A172 (cell line): ENCODE data around the gene CDH13. TPM values are rescaled to one million over a fixed set of nuclear protein-coding genes. Genes with fewer than 3 reads are reported as not detected.
A peak's percentile ranks its signal among the peaks of the same experiment; 100 is the strongest.

Source experiments
- DNase-seq: peaks from one replicate; pipeline ENCODE4 v3.0.0-alpha.2; 2015; ENCODE audit warnings: low spot score
- total RNA-seq: library from RNA; depleted of rRNA; stranded (reverse); fragments of >200 nt; shearing (Covaris generic); gene quantifications from 2 replicates; pipeline ENCODE4 v1.2.3, GENCODE V29; 2014; rRNA removed

Gene CDH13
- total RNA-seq = 99.0 and 158 TPM in 2 replicates

DNA sequence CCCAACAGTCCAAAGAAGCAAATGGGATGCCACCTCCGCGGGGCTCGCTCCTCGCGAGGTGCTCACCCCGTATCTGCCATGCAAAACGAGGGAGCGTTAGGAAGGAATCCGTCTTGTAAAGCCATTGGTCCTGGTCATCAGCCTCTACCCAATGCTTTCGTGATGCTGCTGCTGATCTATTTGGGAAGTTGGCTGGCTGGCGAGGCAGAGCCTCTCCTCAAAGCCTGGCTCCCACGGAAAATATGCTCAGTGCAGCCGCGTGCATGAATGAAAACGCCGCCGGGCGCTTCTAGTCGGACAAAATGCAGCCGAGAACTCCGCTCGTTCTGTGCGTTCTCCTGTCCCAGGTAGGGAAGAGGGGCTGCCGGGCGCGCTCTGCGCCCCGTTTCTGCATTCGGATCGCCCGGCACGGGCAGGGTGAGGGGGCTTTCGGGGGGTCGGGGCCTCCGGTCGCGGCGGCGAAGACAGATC, at the start of gene CDH13:
CDH13 (plus strand) TSS at position 179 of the 471 bp plus-strand sequence.
- DNase-seq = peak; percentile 76

DNA sequence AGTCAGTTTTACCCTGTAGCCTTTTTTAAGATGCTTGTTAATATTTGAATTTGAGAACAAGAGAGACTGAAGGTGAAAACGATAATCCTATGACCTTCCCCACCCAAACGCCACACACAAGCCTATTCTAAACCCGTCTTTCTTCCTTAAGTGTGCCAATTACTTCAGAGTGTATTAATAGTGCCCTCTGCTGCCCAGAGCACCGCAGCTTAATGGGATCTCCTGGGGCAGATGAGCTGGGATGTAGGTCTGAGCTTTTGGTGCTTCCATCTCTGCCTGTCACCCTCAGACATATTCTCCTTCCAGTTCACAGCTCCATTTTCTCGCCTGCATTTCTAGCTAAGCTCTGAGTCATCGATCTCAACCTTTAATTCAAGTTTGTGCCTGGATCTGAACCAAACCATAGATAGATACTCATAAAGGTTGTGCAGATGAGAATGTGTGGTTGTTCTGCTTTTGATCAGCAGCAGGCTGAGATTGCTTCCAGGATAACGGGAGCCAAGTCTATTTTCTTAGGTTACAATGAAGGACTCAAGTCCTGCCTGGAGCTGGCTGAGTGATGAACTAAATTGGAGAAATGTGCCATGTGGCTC, 46.4 kb upstream of the CDH13 start:
- peak; percentile 29 for DNase-seq

DNA sequence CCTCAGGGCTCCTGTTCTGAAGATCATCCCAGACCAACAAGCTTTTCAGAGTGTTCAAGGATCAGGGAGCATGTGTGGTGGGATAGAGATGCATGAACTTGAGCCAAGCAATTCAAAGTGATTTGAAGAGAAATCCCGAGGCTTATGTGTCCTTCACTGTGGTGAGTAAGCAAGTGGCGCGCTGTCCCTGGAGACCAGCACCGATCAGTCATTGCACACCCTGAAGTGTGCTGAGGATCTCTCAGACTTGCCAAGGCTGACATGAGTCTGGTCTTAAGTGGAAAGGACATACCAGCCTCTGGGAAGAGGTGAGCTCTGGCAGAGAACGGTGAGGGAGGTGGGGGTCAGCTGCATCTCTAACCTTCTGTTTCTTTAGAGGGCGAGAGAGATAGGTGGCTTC, 43.8 kb upstream of the CDH13 start:
- DNase-seq = no peak

DNA sequence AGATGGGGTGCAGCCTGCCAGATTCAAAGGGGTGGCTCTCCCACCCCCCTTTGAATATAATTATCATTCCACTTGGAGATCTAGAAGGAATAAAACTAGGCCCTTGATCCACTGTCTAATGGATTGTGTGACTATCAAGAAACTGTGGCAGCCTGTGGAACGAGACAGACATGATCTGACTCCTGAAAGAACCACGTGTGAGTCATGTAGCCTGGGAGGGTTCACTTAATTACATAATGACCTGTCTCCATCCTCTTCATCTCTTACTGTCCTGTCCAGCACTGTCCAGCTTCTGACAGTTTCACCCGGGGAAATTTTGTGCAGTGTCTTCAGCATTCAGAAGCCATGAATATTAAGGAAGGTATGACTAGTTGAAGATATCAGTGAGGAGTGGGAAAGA, 43.3 kb upstream of the CDH13 start:
- peak; percentile 18 for DNase-seq

DNA sequence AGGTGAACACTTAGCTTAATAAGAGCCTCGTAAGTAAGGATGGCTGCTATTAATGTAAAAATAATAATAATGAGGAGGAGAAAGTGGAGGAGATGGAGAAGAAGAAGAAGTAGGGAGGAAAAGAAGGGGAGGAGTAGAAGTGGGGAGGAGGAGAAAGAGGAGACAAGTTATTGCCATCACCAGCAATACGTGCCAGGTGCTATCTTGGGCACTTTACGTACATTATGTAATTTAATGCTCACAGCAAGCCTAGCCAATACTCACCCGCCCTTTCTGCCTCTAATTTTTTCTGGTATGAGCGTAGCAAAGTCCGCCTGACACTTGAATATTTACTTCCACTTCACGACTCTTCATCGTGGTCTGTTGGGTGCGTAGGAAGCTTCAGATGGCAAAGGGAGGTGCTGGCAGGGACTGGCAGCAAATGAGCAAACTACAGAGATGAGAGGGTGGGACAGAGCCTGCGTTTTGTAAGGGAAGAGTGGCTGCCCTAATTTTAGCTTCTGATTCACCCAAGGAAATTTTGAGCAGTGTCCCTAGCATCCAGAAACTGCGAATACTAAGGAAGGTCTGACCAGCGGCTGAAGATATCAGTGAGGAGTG, 42.1 kb upstream of the CDH13 start:
- DNase-seq = no peak

DNA sequence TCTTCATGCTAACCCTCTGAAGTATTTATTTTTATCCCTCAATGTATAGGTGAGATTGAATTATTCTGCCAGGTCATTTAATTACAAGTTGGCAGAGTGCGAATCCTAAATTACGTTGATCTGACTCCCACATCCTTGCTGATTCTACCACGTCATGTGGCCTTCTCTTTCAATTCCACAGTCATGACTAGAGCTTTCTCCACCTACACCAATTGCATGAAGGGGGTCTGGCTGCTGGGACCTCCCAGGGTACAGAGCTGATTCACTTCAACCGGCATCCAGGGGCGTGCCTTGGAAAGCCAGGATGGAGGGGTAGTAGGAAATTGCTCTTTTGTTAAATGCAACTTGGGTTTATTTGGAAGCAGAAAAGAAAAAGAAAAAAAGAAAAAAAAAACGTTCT, 41.1 kb upstream of the CDH13 start:
- peak; percentile 47 for DNase-seq

DNA sequence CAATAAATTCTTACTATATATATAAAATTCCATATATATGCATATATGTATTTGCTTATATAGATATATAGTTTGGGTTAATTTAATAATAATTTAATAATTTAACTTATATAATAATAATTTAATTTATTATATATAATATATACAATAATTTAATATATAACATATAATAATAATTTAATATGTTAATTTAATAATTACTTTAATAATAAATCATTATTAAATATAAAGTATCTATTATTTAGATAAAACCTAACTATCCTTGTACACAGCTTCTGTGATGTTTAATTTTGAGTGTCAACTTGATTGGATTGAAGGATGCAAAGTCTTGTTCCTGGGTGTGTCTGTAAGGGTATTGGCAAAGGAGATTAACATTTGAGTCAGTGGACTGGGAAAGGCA, 40.6 kb upstream of the CDH13 start:
- DNase-seq = no peak

DNA sequence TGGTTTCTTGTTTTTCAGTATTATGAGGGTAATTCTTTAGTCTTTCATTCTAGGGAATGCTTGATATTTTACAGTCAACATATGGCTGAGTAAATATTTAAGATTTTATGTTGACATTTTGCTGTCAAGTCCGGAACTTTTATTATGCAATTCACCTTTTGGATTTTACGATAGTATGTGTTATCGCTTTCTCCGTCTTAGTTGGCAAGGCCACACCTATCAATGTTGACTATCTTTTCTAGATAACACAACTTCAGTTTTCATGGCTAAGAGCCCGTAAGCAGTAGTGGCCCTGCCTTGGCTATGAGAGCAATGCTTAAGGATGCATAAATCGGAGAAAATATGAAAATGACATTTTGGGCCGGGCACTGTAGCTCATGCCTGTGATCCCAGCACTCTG, 39.5 kb upstream of the CDH13 start:
- no peak for DNase-seq

DNA sequence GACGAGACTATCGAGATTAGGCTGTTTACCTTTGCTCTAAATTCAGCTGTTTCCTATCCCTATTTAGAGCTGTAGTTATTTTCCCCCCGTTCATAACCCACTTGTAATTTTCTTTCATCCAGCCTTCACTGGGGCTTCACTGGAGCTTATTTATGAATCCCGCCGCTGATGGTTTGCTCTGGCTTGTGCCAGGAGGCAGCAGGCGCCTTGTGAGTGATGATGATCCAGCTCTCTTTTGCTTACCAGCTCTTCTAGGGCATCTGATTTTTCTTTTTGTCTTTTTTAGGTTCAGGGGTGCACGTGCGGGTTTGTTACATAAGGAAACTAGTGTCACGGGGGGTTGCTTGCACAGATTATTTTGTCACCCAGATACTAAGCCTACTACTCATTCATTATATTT, 37.4 kb upstream of the CDH13 start:
- DNase-seq = no peak

DNA sequence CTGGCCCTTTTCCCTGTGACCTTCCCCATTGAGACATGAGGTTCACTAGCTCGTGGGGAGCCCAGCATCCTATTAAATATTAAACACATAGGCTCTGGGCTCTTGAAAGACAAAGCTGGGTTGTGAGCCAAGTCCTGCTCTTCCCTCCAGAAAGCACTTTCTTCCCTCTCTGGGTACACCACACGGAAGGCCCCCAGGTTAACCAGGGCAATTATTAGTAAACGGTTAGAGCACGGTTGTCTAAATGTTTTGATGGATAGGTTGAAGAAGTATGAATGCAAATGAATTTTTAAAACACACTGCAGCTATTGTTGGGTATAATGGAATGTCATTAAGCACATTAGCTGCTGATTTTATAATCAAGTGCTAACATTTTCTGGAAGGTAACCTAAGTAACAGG, 32.7 kb upstream of the CDH13 start:
- DNase-seq = no peak

DNA sequence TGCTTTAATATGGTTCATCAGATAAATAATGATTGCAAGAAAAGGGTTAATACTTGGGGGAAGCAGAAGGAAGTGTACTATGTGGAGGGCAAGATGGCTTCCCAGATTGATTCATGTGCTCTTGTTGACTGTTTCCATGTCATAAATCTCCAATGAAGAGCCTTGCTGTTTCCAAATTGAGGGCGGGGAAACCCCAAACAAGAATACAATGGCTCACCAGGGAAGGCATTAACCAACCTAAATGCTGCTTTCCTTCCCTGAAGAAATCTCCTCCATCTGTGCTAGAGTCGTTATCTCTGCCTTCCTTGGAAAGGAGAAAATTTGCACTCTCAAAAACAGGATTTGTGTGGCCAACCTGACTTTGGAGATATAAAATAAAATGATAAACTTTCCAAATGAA, 28.0 kb upstream of the CDH13 start:
- DNase-seq = no peak

DNA sequence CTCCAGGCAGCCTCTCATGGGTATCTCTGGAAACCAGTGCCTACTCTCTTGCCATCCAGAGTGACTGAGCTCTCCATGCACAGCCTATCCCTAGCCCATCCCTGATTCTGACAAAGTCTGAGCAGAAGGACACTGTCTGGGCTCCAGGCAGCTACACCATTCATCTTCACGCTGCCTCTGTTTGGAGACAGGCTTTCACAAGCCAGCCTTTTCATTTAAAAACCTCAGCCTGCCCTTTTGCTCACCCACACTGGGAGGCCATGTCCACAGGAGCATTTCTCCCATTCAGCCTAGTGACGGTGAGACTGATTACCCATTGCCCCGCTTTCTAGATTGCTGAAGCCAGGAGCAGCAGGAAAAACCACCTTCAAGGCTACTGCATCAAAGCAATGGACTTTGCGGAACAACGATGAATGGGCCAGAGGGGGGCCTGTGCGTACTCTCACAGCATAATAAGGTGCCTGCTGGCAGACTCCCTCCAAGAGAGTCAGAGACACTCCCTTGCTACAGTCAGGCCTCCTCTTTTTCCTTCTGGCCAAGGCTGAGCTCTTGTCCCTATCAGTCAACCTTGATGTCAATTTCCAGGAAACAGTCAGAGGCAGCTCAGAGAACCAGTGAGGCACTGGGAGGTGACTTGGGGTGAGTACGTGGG, 24.7 kb upstream of the CDH13 start:
- no peak for DNase-seq

DNA sequence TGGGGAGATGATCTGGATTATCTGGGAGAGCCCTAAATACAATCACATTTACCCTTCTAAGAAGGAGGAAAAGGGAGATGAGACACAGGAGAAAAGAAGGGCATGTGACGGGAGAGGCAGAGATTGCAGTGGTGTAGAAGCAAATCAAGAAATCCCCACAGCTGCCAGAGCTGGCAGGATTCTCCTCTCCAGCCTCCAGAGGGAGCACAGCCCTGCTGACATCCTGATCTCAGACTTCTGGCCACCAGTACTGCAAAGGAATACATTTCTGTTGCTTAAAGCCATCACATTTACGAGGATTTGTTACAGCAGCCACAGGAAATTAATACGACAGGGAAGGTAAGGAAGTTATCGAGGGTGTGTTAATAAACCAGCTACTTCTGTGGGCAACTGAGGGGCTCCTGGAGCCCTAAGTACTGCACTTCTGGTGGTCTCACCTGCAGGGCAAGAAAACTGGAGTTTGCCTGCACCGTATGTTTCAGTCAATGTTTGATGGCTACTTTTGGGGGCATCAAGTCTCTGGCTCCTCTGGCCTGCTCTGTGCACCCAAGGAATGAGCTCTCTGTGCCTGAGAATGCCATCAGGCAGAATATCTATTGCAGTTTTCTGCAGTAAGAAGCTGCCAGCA, 22.9 kb upstream of the CDH13 start:
- peak; percentile 68 for DNase-seq

DNA sequence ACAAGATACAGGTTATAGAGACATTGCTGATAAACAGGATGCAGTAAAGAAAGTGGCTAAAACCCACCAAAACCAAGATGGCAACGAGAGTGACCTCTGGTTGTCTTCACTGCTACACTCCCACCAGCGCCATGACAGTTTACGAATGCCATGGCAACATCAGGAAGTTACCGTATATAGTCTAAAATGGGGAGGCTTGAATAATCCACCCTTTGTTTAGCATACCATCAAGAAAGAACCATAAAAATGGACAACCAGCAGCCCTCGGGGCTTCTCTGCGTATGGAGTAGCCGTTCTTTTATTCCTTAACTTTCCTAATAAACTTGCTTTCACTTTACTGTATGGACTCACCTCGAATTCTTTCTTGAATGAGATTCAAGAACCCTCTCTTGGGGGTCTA, 21.7 kb upstream of the CDH13 start:
- no peak for DNase-seq

DNA sequence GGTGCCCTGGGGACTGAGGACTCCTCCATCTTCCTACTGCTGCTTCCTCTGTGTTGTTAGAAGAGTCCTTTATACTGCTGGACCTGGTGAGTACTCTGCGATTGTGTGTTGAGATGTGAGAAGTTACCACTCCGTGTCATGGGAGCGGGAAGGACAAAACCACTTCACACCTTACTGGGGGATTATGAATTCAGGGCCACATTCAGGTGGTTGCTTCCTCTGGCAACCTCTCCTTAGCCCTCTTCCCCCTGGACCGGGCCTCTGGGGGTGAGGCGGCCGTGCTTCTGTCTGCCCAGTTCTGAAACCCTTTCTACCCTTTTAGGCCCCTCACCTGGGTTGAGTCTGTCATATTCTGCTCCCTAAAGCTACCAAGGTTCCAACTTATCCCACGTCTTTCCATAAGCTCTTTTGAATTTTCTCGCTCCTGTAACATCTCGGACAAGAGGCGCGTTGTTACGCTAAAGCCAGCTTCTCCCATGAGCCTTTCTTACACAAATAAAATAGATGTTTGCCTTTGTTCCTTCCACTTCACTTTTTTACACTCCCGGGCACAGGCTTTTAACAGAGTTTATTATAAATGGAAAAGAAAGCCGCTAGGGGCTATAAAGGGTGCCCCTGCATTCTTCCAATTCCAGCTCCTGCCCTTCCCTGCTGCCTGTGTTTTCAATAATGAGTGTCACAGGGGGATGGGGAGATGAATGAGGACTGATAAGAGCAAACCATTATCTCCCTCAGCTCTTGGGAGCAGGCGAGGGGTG, 20.7 kb upstream of the CDH13 start:
- no peak for DNase-seq

DNA sequence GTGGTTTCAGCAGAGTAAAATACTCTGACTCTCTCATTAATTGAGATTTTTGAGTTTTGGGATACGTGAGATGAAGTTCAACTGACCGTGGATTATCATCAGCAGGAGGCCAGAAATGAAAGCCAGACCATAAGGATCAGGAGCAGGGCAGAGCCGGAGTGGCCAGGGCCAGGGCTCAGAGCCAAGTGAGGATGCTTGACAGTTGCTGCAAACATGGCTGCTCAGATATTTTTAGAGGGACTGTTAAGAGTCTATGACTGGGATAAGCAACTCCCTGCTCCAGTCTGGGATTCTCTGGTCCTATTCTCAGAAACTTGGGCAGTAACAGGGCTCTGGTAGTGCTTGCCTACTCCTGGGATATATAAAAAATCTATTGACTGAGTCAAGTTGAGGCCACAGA, 17.6 kb upstream of the CDH13 start:
- DNase-seq = no peak

DNA sequence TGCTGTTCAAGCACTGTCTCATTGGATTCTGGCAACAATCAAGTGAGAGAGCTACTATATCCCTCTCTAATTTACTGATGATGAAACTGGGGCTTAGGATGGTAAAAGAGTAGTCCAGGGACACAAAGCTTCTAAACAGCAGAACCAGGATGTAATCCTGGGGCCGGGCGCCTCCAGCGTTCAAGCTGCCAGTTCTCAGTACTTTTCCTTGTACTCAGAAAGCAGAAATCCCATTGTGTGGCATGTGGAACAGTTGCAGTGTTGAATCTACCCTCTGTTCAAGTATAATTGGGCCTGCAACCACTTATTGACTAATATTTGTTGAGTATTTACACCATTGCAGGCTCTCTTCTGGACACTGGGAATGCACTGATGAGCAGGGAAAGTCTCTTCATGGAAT, 14.5 kb upstream of the CDH13 start:
- DNase-seq = no peak

DNA sequence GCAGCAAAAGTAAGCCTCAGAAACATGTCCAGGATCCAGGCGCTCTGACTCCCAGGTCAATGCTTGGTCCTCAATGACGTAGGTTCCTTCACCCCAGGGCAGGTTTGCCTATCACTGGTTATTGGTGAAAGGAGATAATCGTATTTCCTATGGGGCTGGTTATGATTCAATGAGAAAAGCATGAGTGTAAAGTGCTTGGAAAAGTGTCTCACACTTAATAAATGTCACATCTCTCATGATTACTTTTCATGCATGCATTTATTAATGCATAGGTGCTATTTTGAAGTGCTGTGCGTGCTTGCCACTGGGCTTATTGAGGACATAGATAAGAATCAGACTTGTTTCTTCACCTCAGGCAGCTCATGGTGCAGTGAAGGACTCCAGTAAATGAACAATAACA, 10.4 kb upstream of the CDH13 start:
- no peak for DNase-seq

DNA sequence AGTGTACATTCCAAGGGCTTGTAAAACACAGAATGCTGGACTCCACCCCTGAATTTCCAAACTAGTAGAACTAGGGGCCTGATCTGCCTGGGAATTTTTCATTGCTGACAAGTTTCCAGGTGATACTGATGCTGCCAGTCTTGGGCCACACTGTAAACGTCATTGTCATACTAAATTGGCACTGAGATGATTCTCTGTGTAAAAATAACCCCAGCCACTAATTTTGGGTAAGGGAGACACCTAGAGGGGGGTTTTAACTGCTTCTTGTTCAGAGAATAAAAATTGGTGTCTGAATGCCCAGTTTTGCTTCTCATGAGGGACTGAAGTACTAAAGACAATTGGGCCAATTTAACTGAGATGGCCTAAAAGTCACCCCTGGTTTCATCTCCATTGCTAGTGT, 5.0 kb upstream of the CDH13 start:
- no peak for DNase-seq

DNA sequence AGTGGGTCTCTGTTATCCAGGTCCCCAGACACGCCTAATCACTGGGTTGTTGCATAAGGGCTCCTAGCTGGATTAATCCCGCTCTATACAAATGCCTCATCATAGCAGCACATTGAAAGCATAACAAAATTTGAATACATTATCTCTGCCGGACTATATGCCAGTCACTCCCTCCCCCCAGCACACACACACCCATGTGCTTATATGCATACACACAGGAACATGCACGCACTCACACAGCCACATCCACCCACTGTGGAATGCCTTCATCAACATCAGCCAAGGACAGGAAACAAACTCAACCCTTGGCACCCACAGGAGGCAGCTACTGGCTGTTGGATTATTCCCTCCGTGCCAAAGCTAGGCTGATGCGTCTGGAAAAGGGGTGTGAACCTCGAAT, 3.5 kb upstream of the CDH13 start:
- no peak for DNase-seq

DNA sequence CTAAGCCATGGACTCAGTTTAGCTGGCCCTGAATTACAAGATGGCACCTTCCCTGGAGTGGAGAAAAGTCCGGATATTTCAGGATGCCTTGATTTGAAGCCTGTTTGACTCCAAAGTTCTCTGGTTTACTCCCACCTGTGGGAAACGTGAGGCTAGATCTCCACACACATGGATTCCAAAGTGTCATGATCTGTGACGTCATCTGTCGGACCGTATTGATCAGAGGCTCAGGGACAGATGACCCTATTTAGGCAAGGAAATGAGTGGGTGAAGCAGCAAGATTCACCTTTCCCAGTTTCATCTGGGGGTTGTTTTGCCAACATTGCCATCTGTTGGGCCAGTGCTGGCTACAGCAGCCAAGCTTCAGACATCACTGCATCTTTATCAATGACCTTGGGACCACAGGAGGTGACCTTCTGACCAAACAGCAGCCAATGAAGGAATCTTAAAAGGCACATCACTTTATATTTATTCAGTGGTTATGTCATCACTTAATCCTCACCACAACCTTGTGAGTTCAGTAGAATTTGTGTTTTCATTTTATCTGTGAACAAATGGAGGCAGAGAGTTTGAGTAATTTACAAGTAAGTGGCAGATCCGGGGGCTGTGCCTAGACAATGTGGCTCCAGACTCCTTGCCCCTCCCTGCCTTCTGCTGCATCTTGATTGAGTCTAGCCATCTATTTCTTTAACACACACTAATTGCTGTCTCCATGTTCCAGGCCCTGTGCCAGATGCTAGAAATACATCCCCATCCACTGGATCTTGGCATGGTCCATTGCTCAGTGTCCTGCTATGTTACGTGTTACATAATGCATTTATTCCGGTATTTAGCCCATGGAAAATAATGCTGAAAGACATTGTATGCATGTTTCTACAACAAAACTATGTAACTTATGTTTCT, 1.5 kb upstream of the CDH13 start:
- DNase-seq = peak; percentile 66
